Astrocyte of the cerebellum (primary cell): ENCODE measurements around the gene KITLG.

Source experiments
- DNase-seq: peaks from one replicate; pipeline ENCODE4 v3.0.0-alpha.2; 2011; ENCODE audit warnings: low read depth
- H3K4me3 ChIP-seq: 2 replicates; pipeline ENCODE4 v1.5.1; 2011; ENCODE audit warnings: mild to moderate bottlenecking, low read depth, low read length, moderate library complexity
- in situ Hi-C: cut with HindIII; loops from 2 replicates; pipeline ENCODE4 v1.10.0; 2017; ENCODE audit warnings: low sequenced_read_pairs
- TF ChIP-seq, protein P1 (sequence below): IDR thresholded peaks from 2 replicates; pipeline ENCODE4 v1.5.1; 2012; ENCODE audit warnings: low read length, low read depth, moderate library complexity, mild to moderate bottlenecking; ENCODE audit errors: missing control alignments

The KITLG gene

DNA sequence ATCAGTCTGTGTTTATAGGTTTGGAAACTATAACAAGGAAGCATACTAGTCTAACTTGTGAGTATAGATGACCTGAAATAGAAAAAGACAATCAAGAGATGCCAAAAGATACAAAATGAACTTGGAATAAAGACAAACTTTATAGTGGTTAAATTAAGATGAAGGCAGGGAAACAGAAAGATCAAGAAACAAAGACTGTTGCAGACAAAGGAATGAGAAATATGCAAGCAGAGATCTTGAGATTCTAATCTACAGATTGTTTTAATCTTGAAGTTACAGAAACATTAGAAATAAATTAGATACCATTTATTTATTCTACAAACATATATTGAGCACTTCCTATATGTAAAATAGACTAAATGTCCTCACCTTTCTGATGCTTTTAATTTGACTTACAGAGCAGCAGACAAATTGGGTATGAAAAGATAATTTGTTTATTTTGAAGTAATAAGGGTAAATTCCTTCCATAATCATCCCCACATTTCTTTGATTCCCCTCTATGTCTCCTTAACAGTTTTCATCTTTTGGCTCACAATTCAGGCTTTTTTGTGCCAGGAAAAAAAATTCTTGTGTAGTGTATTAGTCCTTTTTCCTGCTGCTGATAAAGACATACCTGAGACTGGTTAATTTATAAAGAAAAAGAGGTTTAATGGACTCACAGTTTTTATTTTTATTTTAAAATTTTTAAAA is 134.4 kb downstream of the KITLG start:
- in situ Hi-C loops = no loop called here
- no peak for DNase-seq

GRCh38 chr12:88444481-88444880 is 135.8 kb downstream of the KITLG start:
- in situ Hi-C loops = no loop called here
- no peak overlapping the region for H3K4me3 ChIP-seq
- no peak for DNase-seq
- TF ChIP-seq, protein P1, sequence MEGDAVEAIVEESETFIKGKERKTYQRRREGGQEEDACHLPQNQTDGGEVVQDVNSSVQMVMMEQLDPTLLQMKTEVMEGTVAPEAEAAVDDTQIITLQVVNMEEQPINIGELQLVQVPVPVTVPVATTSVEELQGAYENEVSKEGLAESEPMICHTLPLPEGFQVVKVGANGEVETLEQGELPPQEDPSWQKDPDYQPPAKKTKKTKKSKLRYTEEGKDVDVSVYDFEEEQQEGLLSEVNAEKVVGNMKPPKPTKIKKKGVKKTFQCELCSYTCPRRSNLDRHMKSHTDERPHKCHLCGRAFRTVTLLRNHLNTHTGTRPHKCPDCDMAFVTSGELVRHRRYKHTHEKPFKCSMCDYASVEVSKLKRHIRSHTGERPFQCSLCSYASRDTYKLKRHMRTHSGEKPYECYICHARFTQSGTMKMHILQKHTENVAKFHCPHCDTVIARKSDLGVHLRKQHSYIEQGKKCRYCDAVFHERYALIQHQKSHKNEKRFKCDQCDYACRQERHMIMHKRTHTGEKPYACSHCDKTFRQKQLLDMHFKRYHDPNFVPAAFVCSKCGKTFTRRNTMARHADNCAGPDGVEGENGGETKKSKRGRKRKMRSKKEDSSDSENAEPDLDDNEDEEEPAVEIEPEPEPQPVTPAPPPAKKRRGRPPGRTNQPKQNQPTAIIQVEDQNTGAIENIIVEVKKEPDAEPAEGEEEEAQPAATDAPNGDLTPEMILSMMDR = no peak

More for the DNA sequence above, 134.4 kb downstream of the KITLG start:
- H3K4me3 ChIP-seq = no peak overlapping the region
- TF ChIP-seq, protein P1 = no peak
